H9 (cell line): Measurements from ENCODE around the gene PPP1R12B. TPM values are rescaled to one million over a fixed set of nuclear protein-coding genes. Genes with fewer than 3 reads are reported as not detected.
"Not testable (repeated sequence)": the region's sequence is repeated elsewhere in the genome, so short reads cannot be mapped to it uniquely, and the experiment has no call there.

Experiments used
- DNase-seq: peaks from one replicate; pipeline ENCODE4 v3.0.0-alpha.2; 2017
- H2AFZ ChIP-seq: one replicate; pipeline ENCODE4 v1.6.1; 2013; ENCODE audit warnings: mild to moderate bottlenecking, low read length, control low read depth, moderate library complexity
- H2AK5ac ChIP-seq: 2 replicates; pipeline ENCODE4 v1.6.1; 2013; ENCODE audit warnings: low read length, control low read depth, mixed read lengths; ENCODE audit not compliant: insufficient read length
- H2BK120ac ChIP-seq: one replicate; pipeline ENCODE4 v1.6.1; 2013; ENCODE audit warnings: low read depth, mild to moderate bottlenecking, low read length, control low read depth, inconsistent platforms; ENCODE audit not compliant: poor library complexity, severe bottlenecking
- H2BK12ac ChIP-seq: 2 replicates; pipeline ENCODE4 v1.6.1; 2013; ENCODE audit warnings: low read length, control low read depth, mixed read lengths, low read depth; ENCODE audit not compliant: insufficient read length
- H2BK15ac ChIP-seq: 2 replicates; pipeline ENCODE4 v1.6.1; 2013; ENCODE audit warnings: low read depth, low read length, control low read depth
- H2BK20ac ChIP-seq: one replicate; pipeline ENCODE4 v1.6.1; 2013; ENCODE audit warnings: low read depth, mild to moderate bottlenecking, low read length, control low read depth, inconsistent platforms; ENCODE audit not compliant: poor library complexity, severe bottlenecking
- H2BK5ac ChIP-seq: 2 replicates; pipeline ENCODE4 v1.6.1; 2013; ENCODE audit warnings: low read length, control low read depth, mixed read lengths; ENCODE audit not compliant: insufficient read length
- H3K14ac ChIP-seq: 2 replicates; pipeline ENCODE4 v1.6.1; 2013; ENCODE audit warnings: low read length, control low read depth; ENCODE audit not compliant: insufficient read depth
- H3K18ac ChIP-seq: 2 replicates; pipeline ENCODE4 v1.6.1; 2013; ENCODE audit warnings: low read depth, mild to moderate bottlenecking, mixed read lengths, low read length, control low read depth; ENCODE audit not compliant: insufficient read length
- H3K23ac ChIP-seq: 2 replicates; pipeline ENCODE4 v1.6.1; 2013; ENCODE audit warnings: low read length, control low read depth, mixed read lengths, low read depth; ENCODE audit not compliant: insufficient read length
- H3K23me2 ChIP-seq: 2 replicates; pipeline ENCODE4 v1.6.1; 2013; ENCODE audit warnings: low read depth, mild to moderate bottlenecking, mixed read lengths, low read length, control low read depth; ENCODE audit not compliant: insufficient read length, poor library complexity, severe bottlenecking
- H3K27ac ChIP-seq: 2 replicates; pipeline ENCODE4 v1.5.1; 2013; ENCODE audit warnings: low read length, control low read depth, mixed read lengths, low read depth; ENCODE audit not compliant: insufficient read length
- H3K27me3 ChIP-seq: 2 replicates; pipeline ENCODE4 v1.6.1; 2013; ENCODE audit warnings: low read length, control low read depth, inconsistent platforms; ENCODE audit not compliant: insufficient read depth
- H3K4ac ChIP-seq: 2 replicates; pipeline ENCODE4 v1.6.1; 2013; ENCODE audit warnings: low read depth, mild to moderate bottlenecking, control low read depth, inconsistent platforms, low read length, moderate library complexity
- H3K4me1 ChIP-seq: 2 replicates; pipeline ENCODE4 v1.6.1; 2013; ENCODE audit warnings: low read length, control low read depth, inconsistent platforms; ENCODE audit not compliant: insufficient read depth
- H3K4me2 ChIP-seq: 2 replicates; pipeline ENCODE4 v1.6.1; 2013; ENCODE audit warnings: low read length, control low read depth, mixed read lengths; ENCODE audit not compliant: insufficient read length, insufficient read depth
- H3K56ac ChIP-seq: 2 replicates; pipeline ENCODE4 v1.6.1; 2013; ENCODE audit warnings: low read depth, mild to moderate bottlenecking, mixed read lengths, low read length, control low read depth; ENCODE audit not compliant: insufficient read length
- H3K79me1 ChIP-seq: 2 replicates; pipeline ENCODE4 v1.6.1; 2013; ENCODE audit warnings: low read depth, mild to moderate bottlenecking, moderate library complexity, low read length, control low read depth, inconsistent platforms; ENCODE audit not compliant: insufficient read depth, poor library complexity, severe bottlenecking
- H3K79me2 ChIP-seq: 2 replicates; pipeline ENCODE4 v1.6.1; 2013; ENCODE audit warnings: low read length, control low read depth, inconsistent platforms; ENCODE audit not compliant: insufficient read depth
- H3K9ac ChIP-seq: 2 replicates; pipeline ENCODE4 v1.6.1; 2013; ENCODE audit warnings: low read length, control low read depth, mixed read lengths; ENCODE audit not compliant: insufficient read length; ENCODE audit errors: extremely low read depth
- H3K9me3 ChIP-seq: one replicate; pipeline ENCODE4 v1.6.1; 2013; ENCODE audit warnings: low read depth, low read length, inconsistent platforms; ENCODE audit not compliant: control insufficient read depth
- H3T11ph ChIP-seq: one replicate; pipeline ENCODE4 v1.6.1; 2013; ENCODE audit warnings: mild to moderate bottlenecking, low read length, control low read depth, inconsistent platforms
- H4K20me1 ChIP-seq: one replicate; pipeline ENCODE4 v1.6.1; 2013; ENCODE audit not compliant: control insufficient read depth, insufficient read length, insufficient read depth
- H4K5ac ChIP-seq: 2 replicates; pipeline ENCODE4 v1.6.1; 2013; ENCODE audit warnings: low read depth, mild to moderate bottlenecking, mixed read lengths, low read length, control low read depth; ENCODE audit not compliant: insufficient read length
- H4K8ac ChIP-seq: replicated peaks from 2 replicates; pipeline ENCODE4 v1.6.1; 2013; ENCODE audit warnings: low read length, control low read depth, mixed read lengths, low read depth; ENCODE audit not compliant: insufficient read length
- H4K91ac ChIP-seq: 2 replicates; pipeline ENCODE4 v1.6.1; 2013; ENCODE audit warnings: low read depth, mild to moderate bottlenecking, moderate library complexity, mixed read lengths, low read length, control low read depth; ENCODE audit not compliant: insufficient read length
- H3K27ac Mint-ChIP-seq, 3 experiments: 2 replicates in 2 of 3; 3 replicates in 1 of 3; pipeline ENCODE4 v1.8.0; 2020 to 2021; ENCODE audit warnings: mixed read lengths in 3 of 3, mild to moderate bottlenecking in 1 of 3, moderate library complexity in 1 of 3
- H3K27me3 Mint-ChIP-seq: 2 replicates; pipeline ENCODE4 v1.8.0; 2021; ENCODE audit warnings: low read depth, mild to moderate bottlenecking, moderate library complexity, mixed read lengths
- H3K36me3 Mint-ChIP-seq, 3 experiments: 2 replicates in 2 of 3; 3 replicates in 1 of 3; pipeline ENCODE4 v1.8.0; 2020 to 2021; ENCODE audit warnings: low read depth in 3 of 3, mixed read lengths in 3 of 3; ENCODE audit not compliant: insufficient read depth in 1 of 3
- H3K4me1 Mint-ChIP-seq, 2 experiments: 2 replicates each; pipeline ENCODE4 v1.8.0; 2020; ENCODE audit warnings: mixed read lengths in 2 of 2
- H3K4me3 Mint-ChIP-seq, 2 experiments: 2 replicates in 1 of 2; 3 replicates in 1 of 2; pipeline ENCODE4 v1.8.0; 2020 to 2021; ENCODE audit warnings: mild to moderate bottlenecking in 2 of 2, mixed read lengths in 2 of 2, moderate library complexity in 1 of 2
- H3K9me3 Mint-ChIP-seq, 2 experiments: 2 replicates in 1 of 2; 3 replicates in 1 of 2; pipeline ENCODE4 v1.8.0; 2020; ENCODE audit warnings: mild to moderate bottlenecking in 2 of 2, mixed read lengths in 2 of 2, moderate library complexity in 1 of 2
- WGBS: extraction: QIAGEN DNeasy Blood & Tissue Kit; methylation state at CpG from one replicate; pipeline ENCODE4 v1.1.7; 2013; ENCODE audit warnings: missing lambda C conversion rate, low lambda C conversion rate, mixed read lengths; ENCODE audit not compliant: insufficient read length; ENCODE audit errors: extremely low coverage; 5-methylcytosine and 5-hydroxymethylcytosine counted together
- total RNA-seq: library from RNA; stranded (reverse); gene quantifications from 2 replicates; pipeline ENCODE4 v1.2.1, GENCODE V29; 2021
- TF ChIP-seq, protein P1 (sequence below): fragments of 200-600 bp; sonication (generic); conservative IDR thresholded peaks from 3 replicates; pipeline ENCODE4 v1.8.0; 2021; ENCODE audit warnings: antibody characterized with exemption, mild to moderate bottlenecking

PPP1R12B gene
- total RNA-seq, 1 experiment from 2014 or later: 12.9 TPM

DNA sequence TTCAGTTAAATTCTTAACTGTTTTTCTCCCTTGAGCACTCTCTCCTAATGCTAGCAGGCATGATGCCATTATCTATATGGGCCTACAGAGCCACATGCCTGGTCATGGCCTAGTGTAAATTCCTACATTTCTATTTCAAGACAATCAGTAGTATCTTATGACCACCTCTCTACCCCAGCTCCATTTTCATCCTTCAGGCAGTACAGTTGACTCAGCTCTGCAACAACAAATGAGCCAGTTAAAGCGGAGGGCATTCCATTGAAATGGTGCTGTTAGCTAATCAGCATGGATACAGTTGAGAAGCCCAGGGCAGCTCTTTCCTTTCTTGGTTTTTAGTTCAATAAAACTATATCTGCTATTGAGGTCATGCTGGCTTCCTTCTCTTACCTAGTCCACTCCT, 150.0 kb downstream of the PPP1R12B start:
- H3K56ac ChIP-seq: no peak overlapping the region
- no peaks in the 10 kb centered on the region for H3K9me3 ChIP-seq
- no peak overlapping the region for H3K4me3 Mint-ChIP-seq
- H3K4me1 Mint-ChIP-seq: peaks cover 0 to 3% of the 10 kb centered on the region in 2 experiments; a peak in 1 of 4 replicates
- H3K36me3 Mint-ChIP-seq: peaks cover 0 to 15% (median 6%) of the 10 kb centered on the region in 3 experiments; a peak in 3 of 7 replicates
- H3K79me1 ChIP-seq: no peaks in the 10 kb centered on the region
- H3T11ph ChIP-seq: no peak overlapping the region
- H2AFZ ChIP-seq: no peak overlapping the region
- H3K9ac ChIP-seq: no peak overlapping the region
- H2BK5ac ChIP-seq: no peak overlapping the region
- H3K14ac ChIP-seq: no peak overlapping the region
- H2BK120ac ChIP-seq: no peak overlapping the region
- no peak overlapping the region for H3K18ac ChIP-seq
- no peak overlapping the region for H2AK5ac ChIP-seq
- no peak overlapping the region for H3K27ac Mint-ChIP-seq
- H4K5ac ChIP-seq: no peak overlapping the region
- TF ChIP-seq, protein P1, sequence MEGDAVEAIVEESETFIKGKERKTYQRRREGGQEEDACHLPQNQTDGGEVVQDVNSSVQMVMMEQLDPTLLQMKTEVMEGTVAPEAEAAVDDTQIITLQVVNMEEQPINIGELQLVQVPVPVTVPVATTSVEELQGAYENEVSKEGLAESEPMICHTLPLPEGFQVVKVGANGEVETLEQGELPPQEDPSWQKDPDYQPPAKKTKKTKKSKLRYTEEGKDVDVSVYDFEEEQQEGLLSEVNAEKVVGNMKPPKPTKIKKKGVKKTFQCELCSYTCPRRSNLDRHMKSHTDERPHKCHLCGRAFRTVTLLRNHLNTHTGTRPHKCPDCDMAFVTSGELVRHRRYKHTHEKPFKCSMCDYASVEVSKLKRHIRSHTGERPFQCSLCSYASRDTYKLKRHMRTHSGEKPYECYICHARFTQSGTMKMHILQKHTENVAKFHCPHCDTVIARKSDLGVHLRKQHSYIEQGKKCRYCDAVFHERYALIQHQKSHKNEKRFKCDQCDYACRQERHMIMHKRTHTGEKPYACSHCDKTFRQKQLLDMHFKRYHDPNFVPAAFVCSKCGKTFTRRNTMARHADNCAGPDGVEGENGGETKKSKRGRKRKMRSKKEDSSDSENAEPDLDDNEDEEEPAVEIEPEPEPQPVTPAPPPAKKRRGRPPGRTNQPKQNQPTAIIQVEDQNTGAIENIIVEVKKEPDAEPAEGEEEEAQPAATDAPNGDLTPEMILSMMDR: no peak
- H3K27ac ChIP-seq: no peak overlapping the region
- H3K27me3 Mint-ChIP-seq: no peaks in the 10 kb centered on the region
- H4K20me1 ChIP-seq: no peaks in the 10 kb centered on the region
- no peak overlapping the region for H3K23ac ChIP-seq
- no peak overlapping the region for H3K4me2 ChIP-seq
- H3K23me2 ChIP-seq: no peaks in the 10 kb centered on the region
- no peaks in the 10 kb centered on the region for H3K9me3 Mint-ChIP-seq
- DNase-seq: no peak
- whole genome bisulfite sequencing: no CpG with 5 or more reads among the region's 1 CpG
- H3K4ac ChIP-seq: no peak overlapping the region
- no peak overlapping the region for H4K91ac ChIP-seq
- no peak overlapping the region for H2BK15ac ChIP-seq
- no peaks in the 10 kb centered on the region for H3K4me1 ChIP-seq
- no peaks in the 10 kb centered on the region for H3K79me2 ChIP-seq
- no peak overlapping the region for H2BK20ac ChIP-seq
- no peaks in the 10 kb centered on the region for H3K27me3 ChIP-seq
- H2BK12ac ChIP-seq: no peak overlapping the region
- no peak overlapping the region for H4K8ac ChIP-seq

DNA sequence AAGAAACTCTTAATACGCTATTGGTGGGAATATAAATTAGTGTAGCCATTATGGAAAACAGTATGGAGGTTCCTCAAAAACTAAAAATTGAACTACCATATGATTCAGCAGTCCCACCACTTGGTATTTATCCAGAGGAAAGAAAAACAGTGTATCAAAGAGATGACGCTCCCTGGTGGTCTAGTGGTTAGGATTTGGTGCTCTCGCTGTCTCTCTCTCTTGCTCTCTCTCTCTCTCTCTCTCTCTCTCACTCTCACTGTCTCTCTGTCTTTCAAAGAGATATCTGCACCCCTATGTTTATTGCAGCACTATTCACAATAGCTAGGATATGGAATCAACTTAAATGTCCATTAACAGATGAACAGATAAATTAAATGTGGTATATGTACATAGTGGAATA, 151.5 kb downstream of the PPP1R12B start:
- not testable (repeated sequence) for H2BK15ac ChIP-seq, H4K5ac ChIP-seq, H3K4me3 Mint-ChIP-seq, H3K27me3 ChIP-seq, H3K56ac ChIP-seq, H2BK5ac ChIP-seq, H4K91ac ChIP-seq, H2BK20ac ChIP-seq, H3K18ac ChIP-seq, H2BK120ac ChIP-seq, H3T11ph ChIP-seq, H3K79me2 ChIP-seq, H3K14ac ChIP-seq, H3K23ac ChIP-seq, H2BK12ac ChIP-seq, H3K4me1 Mint-ChIP-seq, H3K27ac Mint-ChIP-seq, H3K9ac ChIP-seq, H3K4me2 ChIP-seq, H3K4ac ChIP-seq, H3K9me3 ChIP-seq, H3K79me1 ChIP-seq, H3K4me1 ChIP-seq, H3K27ac ChIP-seq, DNase-seq, H4K8ac ChIP-seq, H3K9me3 Mint-ChIP-seq, H3K27me3 Mint-ChIP-seq, H2AK5ac ChIP-seq, H3K23me2 ChIP-seq, H4K20me1 ChIP-seq, H2AFZ ChIP-seq
- H3K36me3 Mint-ChIP-seq: peaks cover 0 to 12% (median 6%) of the 10 kb centered on the region in 3 experiments; a peak in 3 of 7 replicates
- WGBS: no CpG with 5 or more reads among the region's 3 CpGs
